SK-MEL-5 (cell line): Measurements from ENCODE around the gene CLEC2D. TPM values are rescaled to one million over a fixed set of nuclear protein-coding genes. Genes with fewer than 3 reads are reported as not detected.
"Not testable (repeated sequence)": the region's sequence is repeated elsewhere in the genome, so short reads cannot be mapped to it uniquely, and the experiment has no call there.

Source experiments
- DNase-seq: peaks from one replicate; pipeline ENCODE4 v3.0.0-alpha.2; 2016; ENCODE audit warnings: low read depth, low spot score
- in situ Hi-C: cut with HindIII; loops from 2 replicates; pipeline ENCODE4 v1.10.0; 2016; ENCODE audit warnings: low sequenced_read_pairs, high pct_unique_total_duplicates, low pct_unique_long_range_greater_than_20kb
- total RNA-seq: library from RNA; depleted of rRNA; stranded (reverse); fragments of >200 nt; shearing (Covaris generic); gene quantifications from 2 replicates; pipeline ENCODE4 v1.2.3, GENCODE V29; 2014

CLEC2D gene
- total RNA-seq, 1 experiment from 2014 or later = 3.2 TPM

DNA sequence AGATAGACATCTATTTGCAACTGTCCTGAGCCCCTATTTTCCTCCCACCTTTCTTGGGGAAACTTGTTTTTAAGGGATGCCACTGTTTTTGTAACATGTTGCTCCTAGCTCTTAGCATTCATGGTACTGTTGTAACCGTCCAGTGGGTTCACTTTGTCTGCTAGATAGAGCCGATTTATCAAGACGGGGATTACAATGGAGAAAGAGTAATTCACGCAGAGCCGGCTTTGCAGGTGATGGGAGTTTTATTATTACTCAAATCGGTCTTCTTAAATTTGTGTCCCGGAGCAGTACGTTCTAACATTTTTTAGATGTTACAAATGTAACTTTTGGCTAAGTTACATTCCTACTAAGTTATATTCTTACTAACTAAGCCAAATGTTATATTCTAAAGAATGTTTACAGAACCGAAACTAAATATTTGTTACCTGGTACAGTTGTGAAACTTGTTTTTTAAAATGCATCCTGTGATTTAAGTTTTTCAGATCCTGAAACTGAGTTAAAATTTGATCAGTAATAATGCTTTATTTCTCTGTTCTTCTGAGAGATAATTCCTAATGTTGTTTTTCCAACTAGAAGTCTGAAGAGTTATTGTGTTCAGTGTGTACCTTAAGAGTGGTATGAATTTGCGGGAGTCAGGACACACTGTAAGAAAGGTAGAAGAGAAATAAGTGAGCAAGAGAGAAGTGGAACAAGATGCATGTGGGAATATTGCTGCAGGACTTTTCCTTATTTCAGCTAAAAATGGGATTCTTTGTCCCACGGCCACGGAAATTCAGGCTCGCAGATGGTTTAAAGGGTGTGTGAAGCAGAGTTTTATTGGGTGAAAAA, 20.6 kb upstream of the CLEC2D start:
- in situ Hi-C loops = no loop called here

GRCh38 chr12:9649532-9649940, 20.0 kb upstream of the CLEC2D start:
- DNase-seq = no peak
- in situ Hi-C loops = no loop called here

More for the DNA sequence above, 20.6 kb upstream of the CLEC2D start:
- DNase-seq = no peak

DNA sequence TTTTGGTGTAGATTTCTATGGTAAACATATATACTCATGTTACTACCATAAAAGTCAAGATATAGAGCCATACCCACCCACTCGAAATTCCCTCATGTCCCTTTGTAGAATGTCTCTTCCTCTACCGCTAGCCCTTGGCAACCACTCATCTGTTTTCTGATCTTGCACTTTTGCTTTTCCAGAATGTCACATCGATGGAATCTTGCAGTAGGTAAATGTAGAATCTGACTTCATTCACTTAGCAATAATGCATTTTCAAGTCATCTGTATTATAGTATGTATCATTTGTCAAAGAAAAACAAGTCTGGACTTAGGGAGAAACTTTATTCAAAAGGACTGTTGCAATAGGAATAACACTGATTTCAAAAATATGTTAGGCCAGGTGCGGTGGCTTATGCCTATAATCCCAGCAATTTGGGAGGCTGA, 19.3 kb upstream of the CLEC2D start:
- peak; percentile 9 for DNase-seq
- in situ Hi-C loops = no loop called here

GRCh38 chr12:9651265-9651729, 18.2 kb upstream of the CLEC2D start:
- in situ Hi-C loops = no loop called here
- peak; percentile 16 for DNase-seq

DNA sequence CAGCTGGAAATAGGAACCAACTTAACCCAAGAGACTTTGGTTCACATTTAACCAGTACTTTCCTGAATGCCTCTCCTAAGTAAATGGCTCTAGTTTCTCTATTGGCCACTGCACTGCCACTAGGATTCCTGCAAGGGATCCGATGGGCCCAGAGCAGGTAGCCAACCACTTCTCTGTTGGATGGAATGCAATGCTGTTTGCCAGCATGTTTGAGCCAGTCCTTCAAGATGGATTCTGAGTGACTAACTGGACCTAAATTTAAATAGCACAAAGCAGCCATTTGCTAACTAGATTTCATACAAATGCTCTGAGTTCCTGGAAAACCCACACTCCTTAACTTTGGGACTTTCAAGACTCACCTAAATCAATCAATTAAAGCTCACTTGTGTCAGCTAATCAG, 9.5 kb upstream of the CLEC2D start:
- no peak for DNase-seq

DNA sequence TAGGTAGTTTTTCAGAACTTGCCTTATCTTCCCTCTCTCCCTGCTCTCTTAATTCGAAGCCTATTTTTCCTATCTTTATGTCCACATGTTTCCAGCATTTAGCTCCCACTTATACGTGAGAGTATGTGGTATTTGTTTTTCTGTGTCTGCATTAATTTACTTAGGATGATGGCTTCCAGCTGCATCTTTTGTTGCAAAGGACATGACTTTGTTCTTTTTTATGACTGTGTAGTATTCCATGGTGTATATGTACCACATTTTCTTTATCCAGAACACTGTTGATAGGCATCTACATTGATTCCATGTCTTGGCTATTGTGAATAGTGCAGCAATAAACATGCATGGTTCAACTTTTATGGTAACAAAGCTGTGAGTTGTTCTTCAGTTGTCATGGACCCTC, 7.8 kb upstream of the CLEC2D start:
- in situ Hi-C loops = no loop called here
- no peak for DNase-seq

More for the DNA sequence above, 9.5 kb upstream of the CLEC2D start:
- in situ Hi-C loops = no loop called here

- in situ Hi-C loops = no loop called here
- no peak for DNase-seq
Observed at GRCh38 chr12:9662488-9662887, 7.0 kb upstream of the CLEC2D start.

- in situ Hi-C loops = no loop called here
- DNase-seq = no peak
Observed at GRCh38 chr12:9667403-9668160, 1.9 kb upstream of the CLEC2D start.

- in situ Hi-C loops = no loop called here
- DNase-seq = no peak
Observed at GRCh38 chr12:9668161-9669018, 1.1 kb upstream of the CLEC2D start.

GRCh38 chr12:9669019-9669326, 540 bp upstream of the CLEC2D start:
- no peak for DNase-seq
- in situ Hi-C loops = no loop called here

GRCh38 chr12:9672340-9672739, 2.8 kb downstream of the CLEC2D start:
- in situ Hi-C loops, DNase-seq: not testable (repeated sequence)

DNA sequence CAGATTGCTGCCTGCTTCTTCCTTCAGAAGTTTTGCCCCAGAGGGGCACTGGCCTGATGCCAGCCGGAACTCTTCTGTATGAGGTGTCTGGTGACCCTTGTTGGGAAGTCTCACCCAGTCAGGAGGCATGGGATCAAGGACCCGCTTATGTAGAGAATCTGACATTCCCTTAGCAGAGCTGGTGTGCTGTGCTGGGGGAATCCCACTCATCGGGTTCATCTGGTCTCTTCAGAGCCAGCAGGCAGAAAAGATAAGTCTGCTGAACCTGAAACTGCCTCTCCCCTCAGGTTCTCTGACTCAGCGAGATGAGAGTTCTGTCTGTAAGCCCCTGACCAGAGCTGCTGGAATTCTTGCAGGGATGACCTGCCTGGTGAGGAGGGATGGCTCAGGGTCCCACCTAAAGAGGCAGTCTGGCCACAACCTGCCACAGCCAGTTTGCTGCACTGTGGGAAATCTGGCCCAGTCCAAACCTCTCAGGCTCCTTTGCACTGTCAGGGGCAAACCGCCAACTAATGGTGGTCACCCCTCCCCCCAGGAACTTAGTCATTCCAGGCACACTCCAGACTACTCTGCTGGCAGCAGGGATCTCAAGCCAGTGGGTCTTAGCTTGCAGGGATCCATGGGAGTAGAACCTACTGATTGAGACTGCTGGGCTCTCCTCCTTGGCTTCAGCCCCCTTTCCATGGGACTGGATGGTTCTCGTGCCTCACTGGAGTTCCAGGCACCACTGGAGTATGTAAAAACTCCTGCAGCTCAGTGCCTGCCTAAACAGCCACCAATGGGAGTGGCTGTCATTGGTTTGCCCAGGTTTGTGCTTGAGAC, 4.1 kb downstream of the CLEC2D start:
- peak; percentile 88 for DNase-seq
- in situ Hi-C loops = no loop called here

DNA sequence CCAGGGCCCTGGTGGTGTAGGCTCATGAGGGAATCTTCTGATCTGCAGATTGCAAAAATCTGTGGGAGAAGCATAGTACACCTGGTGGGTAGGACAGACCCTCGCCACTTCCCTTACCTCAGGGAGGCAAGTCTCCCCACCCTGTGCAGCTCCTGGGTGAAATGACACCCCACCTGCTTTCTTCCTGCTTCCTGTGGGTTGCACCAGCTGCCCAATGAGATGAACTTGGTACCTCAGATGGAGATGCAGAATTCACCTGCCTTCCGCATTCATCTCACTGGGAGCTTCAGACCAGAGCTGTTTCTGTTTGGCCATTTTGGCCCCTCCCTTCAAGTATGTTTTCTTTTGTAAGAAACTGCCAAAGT, 4.7 kb downstream of the CLEC2D start:
- DNase-seq = no peak
- in situ Hi-C loops = no loop called here

- in situ Hi-C loops = not testable (repeated sequence)
Observed at GRCh38 chr12:9682508-9682907, 13.0 kb downstream of the CLEC2D start.

DNA sequence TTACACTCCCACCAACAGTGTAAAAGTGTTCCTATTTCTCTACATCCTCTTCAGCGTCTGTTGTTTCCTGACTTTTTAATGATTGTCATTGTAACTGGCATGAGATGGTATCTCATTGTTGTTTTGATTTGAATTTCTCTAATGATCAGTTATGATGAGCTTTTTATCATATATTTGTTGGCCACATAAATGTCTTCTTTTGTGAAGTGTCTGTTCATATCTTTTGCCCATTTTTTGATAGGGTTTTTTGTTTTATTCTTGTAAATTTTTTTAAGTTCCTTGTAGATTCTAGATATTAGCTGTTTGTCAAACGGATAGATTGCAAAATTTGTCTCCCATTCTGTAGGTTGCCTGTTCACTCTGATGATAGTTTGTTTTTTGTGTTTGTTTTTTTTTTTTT, 13.4 kb downstream of the CLEC2D start:
- DNase-seq, in situ Hi-C loops: not testable (repeated sequence)

More at GRCh38 chr12:9682508-9682907, 13.0 kb downstream of the CLEC2D start:
- not testable (repeated sequence) for DNase-seq

DNA sequence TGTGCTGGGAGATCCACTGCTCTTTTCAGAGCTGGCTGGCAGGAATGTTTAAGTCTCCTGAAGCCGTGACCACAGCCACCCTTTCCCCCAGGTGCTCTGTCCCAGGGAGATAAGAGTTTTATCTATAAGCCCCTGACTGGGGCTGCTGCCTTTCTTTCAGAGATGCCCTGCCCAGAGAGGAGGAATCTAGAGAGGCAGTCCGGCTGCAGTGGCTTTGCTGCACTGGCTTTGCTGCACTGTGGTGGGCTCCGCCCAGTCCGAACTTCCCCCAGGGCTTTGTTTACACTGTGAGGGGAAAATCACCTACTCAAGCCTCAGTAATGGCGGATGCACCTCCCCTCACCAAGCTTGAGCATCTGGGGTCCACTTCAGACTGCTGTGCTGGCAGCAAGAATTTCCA, 15.9 kb downstream of the CLEC2D start:
- in situ Hi-C loops = not testable (repeated sequence)

GRCh38 chr12:9685915-9686314, 16.4 kb downstream of the CLEC2D start:
- DNase-seq = no peak
- in situ Hi-C loops = no loop called here

More for the DNA sequence above, 15.9 kb downstream of the CLEC2D start:
- DNase-seq = not testable (repeated sequence)
